HepG2 (cell line): ENCODE measurements around the gene CFAP99. TPM values are rescaled to one million over a fixed set of nuclear protein-coding genes. Genes with fewer than 3 reads are reported as not detected.

Experiments
- ASH2L ChIP-seq: fragments of 300-600, 200-600 bp; sonication (generic); IDR thresholded peaks from 2 replicates; pipeline ENCODE4 v1.7.0; 2017; ENCODE audit warnings: low read depth, mild to moderate bottlenecking, moderate library complexity, mixed read lengths, low read length; ENCODE audit not compliant: insufficient read length
- EP300 ChIP-seq, 3 experiments: sonication (generic) in 1 of 3; formaldehyde crosslinking in 1 of 3; IDR thresholded peaks; 2 replicates each; pipeline versions ENCODE4 v1.5.1 to v1.6.1; 2011 to 2020; ENCODE audit warnings: low read depth in 2 of 3, low read length in 2 of 3, borderline replicate concordance in 1 of 3, improper control_type of control experiment in 1 of 3, mild to moderate bottlenecking in 1 of 3, missing genetic modification reagents in 1 of 3, moderate library complexity in 1 of 3
- HMG20A ChIP-seq: IDR thresholded peaks from 2 replicates; pipeline ENCODE4 v1.6.1; 2016; ENCODE audit warnings: borderline replicate concordance
- HNRNPK ChIP-seq: fragments of 200-400 bp; formaldehyde crosslinking; IDR thresholded peaks from 2 replicates; pipeline ENCODE4 v1.6.1; 2018; ENCODE audit warnings: low read length, low read depth, moderate library complexity, mild to moderate bottlenecking; ENCODE audit not compliant: poor library complexity, severe bottlenecking
- HOXA9 ChIP-seq: sonication (generic); formaldehyde crosslinking; IDR thresholded peaks from 2 replicates; pipeline ENCODE4 v1.8.1; 2022; ENCODE audit warnings: missing genetic modification reagents, mild to moderate bottlenecking, moderate library complexity, borderline replicate concordance
- MEIS2 ChIP-seq: sonication (generic); formaldehyde crosslinking; IDR thresholded peaks from 2 replicates; pipeline ENCODE4 v1.9.0; 2021; ENCODE audit warnings: mild to moderate bottlenecking, missing genetic modification reagents
- MTF1 ChIP-seq: sonication (generic); formaldehyde crosslinking; IDR thresholded peaks from 2 replicates; pipeline ENCODE4 v1.5.0; 2020; ENCODE audit warnings: missing genetic modification reagents
- NFE2L1 ChIP-seq: sonication (generic); formaldehyde crosslinking; IDR thresholded peaks from 2 replicates; pipeline ENCODE4 v1.4.0; 2020; ENCODE audit warnings: missing genetic modification reagents, mild to moderate bottlenecking, borderline replicate concordance
- NFYB ChIP-seq: sonication (generic); formaldehyde crosslinking; IDR thresholded peaks from 2 replicates; pipeline ENCODE4 v1.4.0; 2020; ENCODE audit warnings: missing genetic modification reagents
- PHF21A ChIP-seq: sonication (generic); formaldehyde crosslinking; IDR thresholded peaks from 2 replicates; pipeline ENCODE4 v1.5.0; 2020; ENCODE audit warnings: mild to moderate bottlenecking, missing genetic modification reagents
- POLR2A ChIP-seq, 2 experiments: IDR thresholded peaks; 2 replicates each; pipeline ENCODE4 v1.6.1; 2011; ENCODE audit warnings: low read depth in 2 of 2, low read length in 2 of 2, mild to moderate bottlenecking in 1 of 2, moderate library complexity in 1 of 2; ENCODE audit not compliant: insufficient read depth in 1 of 2
- THAP9 ChIP-seq: sonication (generic); formaldehyde crosslinking; IDR thresholded peaks from 2 replicates; pipeline ENCODE4; 2020; ENCODE audit warnings: missing genetic modification reagents, mild to moderate bottlenecking, borderline replicate concordance
- ZNF354B ChIP-seq: sonication (generic); formaldehyde crosslinking; IDR thresholded peaks from 2 replicates; pipeline ENCODE4 v1.8.0; 2022; ENCODE audit warnings: mild to moderate bottlenecking, missing genetic modification reagents
- ZNF570 ChIP-seq: sonication (generic); formaldehyde crosslinking; IDR thresholded peaks from 2 replicates; pipeline ENCODE4 v1.4.0; 2020; ENCODE audit warnings: mild to moderate bottlenecking, missing genetic modification reagents, borderline replicate concordance
- ZNF616 ChIP-seq: sonication (generic); formaldehyde crosslinking; IDR thresholded peaks from 2 replicates; pipeline ENCODE4 v1.5.0; 2020; ENCODE audit warnings: low read depth, mild to moderate bottlenecking, missing genetic modification reagents
- ZNF639 ChIP-seq: conservative IDR thresholded peaks from 2 replicates; pipeline ENCODE4 v1.6.1; 2018; ENCODE audit warnings: missing genetic modification reagents
- ZNF850 ChIP-seq: sonication (generic); formaldehyde crosslinking; conservative IDR thresholded peaks from 2 replicates; pipeline ENCODE4 v1.9.0; 2021; ENCODE audit warnings: mild to moderate bottlenecking, missing genetic modification reagents
- polyA plus RNA-seq, 8 experiments: library from polyadenylated mRNA; depleted of rRNA in 3 of 8; stranded (reverse) in 7 of 8; unstranded in 1 of 8; fragments of >200 nt; fragmentation: Illumina TruSeq in 4 of 8; extraction: Trizol in 4 of 8; gene quantifications; 2 replicates each; pipeline versions ENCODE4 v1.2.1 to v1.2.3, GENCODE V29; 2011 to 2016; ENCODE audit warnings: low read depth in 4 of 8, missing spikeins in 1 of 8, mixed read lengths in 1 of 8; ENCODE audit not compliant: insufficient read depth in 1 of 8
- total RNA-seq, 5 experiments: library from RNA; depleted of rRNA; stranded (reverse); fragments of >200 nt; fragmentation: Illumina TruSeq; extraction: Trizol; gene quantifications; 2 replicates each; pipeline ENCODE4 v1.2.3, GENCODE V29; 2016; ENCODE audit warnings: low read depth in 1 of 5
- TF ChIP-seq, protein P1 (sequence below): sonication (generic); IDR thresholded peaks from 2 replicates; pipeline ENCODE4 v1.6.1; 2016; ENCODE audit warnings: low read depth, borderline replicate concordance
- TF ChIP-seq, protein P2 (sequence below): sonication (generic); formaldehyde crosslinking; IDR thresholded peaks from 2 replicates; pipeline ENCODE4 v1.8.1; 2023; ENCODE audit warnings: mild to moderate bottlenecking, moderate library complexity, missing genetic modification reagents
- TF ChIP-seq, protein P3 (sequence below): IDR thresholded peaks from 2 replicates; pipeline ENCODE4 v1.6.1; 2016; ENCODE audit warnings: mild to moderate bottlenecking

The CFAP99 gene
- total and polyA plus RNA-seq, 2 of the 13 experiments (the other 11 are each of a cell fraction or from before 2014, with no cell fraction given), result not detected

- TF ChIP-seq THAP9 (CRISPR knock-in tag), result peak; percentile 33; the same call in 1 of the 2 replicates
- TF ChIP-seq, protein P1, sequence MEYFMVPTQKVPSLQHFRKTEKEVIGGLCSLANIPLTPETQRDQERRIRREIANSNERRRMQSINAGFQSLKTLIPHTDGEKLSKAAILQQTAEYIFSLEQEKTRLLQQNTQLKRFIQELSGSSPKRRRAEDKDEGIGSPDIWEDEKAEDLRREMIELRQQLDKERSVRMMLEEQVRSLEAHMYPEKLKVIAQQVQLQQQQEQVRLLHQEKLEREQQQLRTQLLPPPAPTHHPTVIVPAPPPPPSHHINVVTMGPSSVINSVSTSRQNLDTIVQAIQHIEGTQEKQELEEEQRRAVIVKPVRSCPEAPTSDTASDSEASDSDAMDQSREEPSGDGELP, result peak; percentile 23; the same call in 1 of the 2 replicates
- peak; percentile 75 for TF ChIP-seq ZNF639
- TF ChIP-seq ZNF850 (CRISPR knock-in tag), result no peak
- TF ChIP-seq, protein P2, sequence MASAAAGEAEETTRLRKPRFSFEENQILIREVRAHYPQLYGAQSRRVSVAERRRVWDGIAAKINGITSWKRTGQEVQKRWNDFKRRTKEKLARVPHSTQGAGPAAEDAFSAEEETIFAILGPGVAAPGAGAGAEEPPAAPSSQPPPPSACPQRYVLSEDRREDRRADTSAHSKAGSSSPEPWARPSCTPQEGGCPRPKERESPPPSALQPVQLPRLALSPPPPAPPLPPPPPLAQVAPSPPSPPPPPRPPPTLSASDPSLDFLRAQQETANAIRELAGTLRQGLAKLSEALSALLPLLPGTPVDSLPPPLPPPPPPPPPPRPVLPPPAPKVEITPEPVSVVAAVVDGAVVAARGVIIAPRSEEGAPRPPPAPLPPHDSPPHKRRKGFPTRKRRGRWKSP (CRISPR knock-in tag), result 0 out of 2 replicates have a peak, but pooled peaks have one; percentile 27
- TF ChIP-seq ZNF616 (CRISPR knock-in tag), result peak; percentile 62; the same call in 1 of the 2 replicates
- 0 out of 2 replicates have a peak, but pooled peaks have one; percentile 59 for TF ChIP-seq PHF21A (CRISPR knock-in tag)
- peak; percentile 95 for TF ChIP-seq NFYB
- TF ChIP-seq, protein P3, sequence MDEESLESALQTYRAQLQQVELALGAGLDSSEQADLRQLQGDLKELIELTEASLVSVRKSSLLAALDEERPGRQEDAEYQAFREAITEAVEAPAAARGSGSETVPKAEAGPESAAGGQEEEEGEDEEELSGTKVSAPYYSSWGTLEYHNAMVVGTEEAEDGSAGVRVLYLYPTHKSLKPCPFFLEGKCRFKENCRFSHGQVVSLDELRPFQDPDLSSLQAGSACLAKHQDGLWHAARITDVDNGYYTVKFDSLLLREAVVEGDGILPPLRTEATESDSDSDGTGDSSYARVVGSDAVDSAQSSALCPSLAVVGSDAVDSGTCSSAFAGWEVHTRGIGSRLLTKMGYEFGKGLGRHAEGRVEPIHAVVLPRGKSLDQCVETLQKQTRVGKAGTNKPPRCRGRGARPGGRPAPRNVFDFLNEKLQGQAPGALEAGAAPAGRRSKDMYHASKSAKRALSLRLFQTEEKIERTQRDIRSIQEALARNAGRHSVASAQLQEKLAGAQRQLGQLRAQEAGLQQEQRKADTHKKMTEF (CRISPR knock-in tag), result peak; percentile 61; the same call in 1 of the 2 replicates
- peak in 1 of 2 experiments; percentile 80; a peak in 2 of 4 replicates for TF ChIP-seq POLR2A (IDR thresholded peaks at IDR 0.05; ENCODE audit: insufficient read depth in 1 of 2, low read depth in 2 of 2, low read length in 2 of 2)
- TF ChIP-seq ZNF570 (CRISPR knock-in tag), result 0 out of 2 replicates have a peak, but pooled peaks have one; percentile 68
- TF ChIP-seq EP300 (IDR thresholded peaks at IDR 0.05; ENCODE audit: low read depth in 2 of 2, low read length in 2 of 2), result no peak
- TF ChIP-seq EP300 (CRISPR knock-in tag; IDR thresholded peaks at IDR 0.05; ENCODE audit: borderline replicate concordance), result no peak
- peak; percentile 78 for TF ChIP-seq MEIS2 (CRISPR knock-in tag)
- peak; percentile 32 for TF ChIP-seq HNRNPK
- no peak for TF ChIP-seq ZNF354B
- TF ChIP-seq HMG20A (CRISPR knock-in tag), result no peak
- TF ChIP-seq HOXA9, result 0 out of 2 replicates have a peak, but pooled peaks have one; percentile 19
- TF ChIP-seq NFE2L1 (CRISPR knock-in tag), result no peak
- TF ChIP-seq MTF1, result no peak; the same call in 1 of the 2 replicates
- peak; percentile 80 for TF ChIP-seq ASH2L
Observed at GRCh38 chr4:2468456-2469191, 49.9 kb downstream of the CFAP99 start, which contains the start of gene RNF4 (continued).
